WTC11 (cell line): Measurements from ENCODE around the gene SYDE2.
"Not testable (repeated sequence)": the region's sequence is repeated elsewhere in the genome, so short reads cannot be mapped to it uniquely, and the experiment has no call there.

Source experiments
- EMX1 ChIP-seq: fragments of 250-450 bp; sonication (Bioruptor Pico); IDR thresholded peaks from 2 replicates; pipeline ENCODE4 v1.8.0; 2021; ENCODE audit warnings: mild to moderate bottlenecking
- ETV6 ChIP-seq: sonication (generic); formaldehyde crosslinking; IDR thresholded peaks from 2 replicates; pipeline ENCODE4 v1.8.1; 2022; ENCODE audit warnings: mild to moderate bottlenecking, missing genetic modification reagents
- FOXJ3 ChIP-seq: sonication (generic); formaldehyde crosslinking; IDR thresholded peaks from 2 replicates; pipeline ENCODE4 v1.9.0; 2021; ENCODE audit warnings: missing genetic modification reagents, mild to moderate bottlenecking, borderline replicate concordance
- KAT7 ChIP-seq: sonication (generic); formaldehyde crosslinking; IDR thresholded peaks from 2 replicates; pipeline ENCODE4 v1.8.1; 2023; ENCODE audit warnings: missing genetic modification reagents, mild to moderate bottlenecking, borderline replicate concordance
- NR1H2 ChIP-seq: sonication (generic); formaldehyde crosslinking; IDR thresholded peaks from 2 replicates; pipeline ENCODE4 v1.9.0; 2021; ENCODE audit warnings: mild to moderate bottlenecking, moderate library complexity, missing genetic modification reagents
- TF ChIP-seq, protein P1 (sequence below): fragments of 200-600 bp; IDR thresholded peaks from 2 replicates; pipeline ENCODE4 v1.8.0; 2022; ENCODE audit warnings: antibody characterized with exemption
- TF ChIP-seq, protein P2 (sequence below): sonication (generic); formaldehyde crosslinking; IDR thresholded peaks from 2 replicates; pipeline ENCODE4 v1.8.1; 2022; ENCODE audit warnings: low read depth, missing genetic modification reagents, borderline replicate concordance

- TF ChIP-seq, protein P1, sequence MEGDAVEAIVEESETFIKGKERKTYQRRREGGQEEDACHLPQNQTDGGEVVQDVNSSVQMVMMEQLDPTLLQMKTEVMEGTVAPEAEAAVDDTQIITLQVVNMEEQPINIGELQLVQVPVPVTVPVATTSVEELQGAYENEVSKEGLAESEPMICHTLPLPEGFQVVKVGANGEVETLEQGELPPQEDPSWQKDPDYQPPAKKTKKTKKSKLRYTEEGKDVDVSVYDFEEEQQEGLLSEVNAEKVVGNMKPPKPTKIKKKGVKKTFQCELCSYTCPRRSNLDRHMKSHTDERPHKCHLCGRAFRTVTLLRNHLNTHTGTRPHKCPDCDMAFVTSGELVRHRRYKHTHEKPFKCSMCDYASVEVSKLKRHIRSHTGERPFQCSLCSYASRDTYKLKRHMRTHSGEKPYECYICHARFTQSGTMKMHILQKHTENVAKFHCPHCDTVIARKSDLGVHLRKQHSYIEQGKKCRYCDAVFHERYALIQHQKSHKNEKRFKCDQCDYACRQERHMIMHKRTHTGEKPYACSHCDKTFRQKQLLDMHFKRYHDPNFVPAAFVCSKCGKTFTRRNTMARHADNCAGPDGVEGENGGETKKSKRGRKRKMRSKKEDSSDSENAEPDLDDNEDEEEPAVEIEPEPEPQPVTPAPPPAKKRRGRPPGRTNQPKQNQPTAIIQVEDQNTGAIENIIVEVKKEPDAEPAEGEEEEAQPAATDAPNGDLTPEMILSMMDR = not testable (repeated sequence)
- not testable (repeated sequence) for TF ChIP-seq ETV6 (CRISPR knock-in tag); EMX1 (CRISPR knock-in tag); KAT7; NR1H2 (CRISPR knock-in tag); FOXJ3 (CRISPR knock-in tag)
- TF ChIP-seq, protein P2, sequence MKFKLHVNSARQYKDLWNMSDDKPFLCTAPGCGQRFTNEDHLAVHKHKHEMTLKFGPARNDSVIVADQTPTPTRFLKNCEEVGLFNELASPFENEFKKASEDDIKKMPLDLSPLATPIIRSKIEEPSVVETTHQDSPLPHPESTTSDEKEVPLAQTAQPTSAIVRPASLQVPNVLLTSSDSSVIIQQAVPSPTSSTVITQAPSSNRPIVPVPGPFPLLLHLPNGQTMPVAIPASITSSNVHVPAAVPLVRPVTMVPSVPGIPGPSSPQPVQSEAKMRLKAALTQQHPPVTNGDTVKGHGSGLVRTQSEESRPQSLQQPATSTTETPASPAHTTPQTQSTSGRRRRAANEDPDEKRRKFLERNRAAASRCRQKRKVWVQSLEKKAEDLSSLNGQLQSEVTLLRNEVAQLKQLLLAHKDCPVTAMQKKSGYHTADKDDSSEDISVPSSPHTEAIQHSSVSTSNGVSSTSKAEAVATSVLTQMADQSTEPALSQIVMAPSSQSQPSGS = not testable (repeated sequence)
Measured at GRCh38 chr1:85249042-85249441, 48.2 kb upstream of the SYDE2 start.
